Measurements from ENCODE around the gene BTN2A1. TPM values are rescaled to one million over a fixed set of nuclear protein-coding genes. Genes with fewer than 3 reads are reported as not detected.

Gene BTN2A1
- total RNA-seq, 4 donors from 2014 or later = 15.3 to 35.8 (median 20.7) TPM

DNA sequence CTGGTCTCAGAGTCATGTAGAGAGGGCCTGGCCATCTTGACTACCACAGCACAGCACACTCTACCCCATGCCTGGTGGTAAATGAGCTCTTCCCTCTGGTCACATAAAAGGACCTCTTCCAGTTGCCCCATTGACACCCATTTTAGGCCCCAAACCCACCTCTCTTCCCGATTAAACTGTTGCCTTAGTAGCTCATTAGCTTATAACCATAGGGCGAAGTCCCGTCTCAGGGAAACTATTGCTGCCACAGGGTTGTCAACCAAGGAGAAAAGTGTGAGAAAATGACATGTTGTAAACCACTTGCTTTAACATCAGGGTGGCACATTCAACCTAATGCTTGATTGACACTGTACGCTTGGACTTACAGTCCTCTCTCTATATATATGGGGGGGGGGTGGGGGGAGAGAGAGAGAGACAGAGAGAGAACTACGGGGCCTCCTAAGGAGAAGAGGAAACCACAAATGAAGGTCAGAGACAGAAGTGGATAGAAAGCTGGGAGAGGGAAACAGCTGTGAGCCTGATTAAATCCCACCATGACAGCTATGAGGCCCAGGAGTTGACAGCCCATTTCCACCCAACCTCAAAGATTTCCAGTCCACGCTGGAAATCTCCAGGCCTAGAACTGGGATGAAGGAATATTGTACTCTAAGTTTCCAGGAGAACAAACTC is 27.5 kb downstream of the BTN2A1 start:
- 84% methylated on average over 6 of the region's 6 CpGs; no CpG with 5 or more reads in 1 of the 2 donors for WGBS, 2 donors (ENCODE audit: low coverage in 1 of 2)
- Histone ChIP-seq H3K27ac (no peak overlapping the region), H3K36me3 (no peaks in the 10 kb centered on the region), H3K4me1 (no peaks in the 10 kb centered on the region), H3K4me3 (no peak overlapping the region), H3K27me3 (no peaks in the 10 kb centered on the region), H3K9me3 (no peaks in the 10 kb centered on the region)
- intact Hi-C loops (cut with DNase I; ENCODE audit: low total_unique reads) = no loop called here
- TF ChIP-seq POLR2A (IDR thresholded peaks at IDR 0.05) = no peak
- TF ChIP-seq EP300 (IDR thresholded peaks at IDR 0.05; ENCODE audit: low read depth) = no peak
- TF ChIP-seq POLR2AphosphoS5 (IDR thresholded peaks at IDR 0.05) = no peak
- TF ChIP-seq, protein P1, sequence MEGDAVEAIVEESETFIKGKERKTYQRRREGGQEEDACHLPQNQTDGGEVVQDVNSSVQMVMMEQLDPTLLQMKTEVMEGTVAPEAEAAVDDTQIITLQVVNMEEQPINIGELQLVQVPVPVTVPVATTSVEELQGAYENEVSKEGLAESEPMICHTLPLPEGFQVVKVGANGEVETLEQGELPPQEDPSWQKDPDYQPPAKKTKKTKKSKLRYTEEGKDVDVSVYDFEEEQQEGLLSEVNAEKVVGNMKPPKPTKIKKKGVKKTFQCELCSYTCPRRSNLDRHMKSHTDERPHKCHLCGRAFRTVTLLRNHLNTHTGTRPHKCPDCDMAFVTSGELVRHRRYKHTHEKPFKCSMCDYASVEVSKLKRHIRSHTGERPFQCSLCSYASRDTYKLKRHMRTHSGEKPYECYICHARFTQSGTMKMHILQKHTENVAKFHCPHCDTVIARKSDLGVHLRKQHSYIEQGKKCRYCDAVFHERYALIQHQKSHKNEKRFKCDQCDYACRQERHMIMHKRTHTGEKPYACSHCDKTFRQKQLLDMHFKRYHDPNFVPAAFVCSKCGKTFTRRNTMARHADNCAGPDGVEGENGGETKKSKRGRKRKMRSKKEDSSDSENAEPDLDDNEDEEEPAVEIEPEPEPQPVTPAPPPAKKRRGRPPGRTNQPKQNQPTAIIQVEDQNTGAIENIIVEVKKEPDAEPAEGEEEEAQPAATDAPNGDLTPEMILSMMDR (IDR thresholded peaks at IDR 0.05) = no peak
- no peak for DNase-seq
- in situ Hi-C loops (cut with MboI; ENCODE audit: low pct_ligation_motif_present in 1 of 4, low pct_unique_long_range_greater_than_20kb in 1 of 4, low sequenced_read_pairs in 3 of 4) = no loop called here

DNA sequence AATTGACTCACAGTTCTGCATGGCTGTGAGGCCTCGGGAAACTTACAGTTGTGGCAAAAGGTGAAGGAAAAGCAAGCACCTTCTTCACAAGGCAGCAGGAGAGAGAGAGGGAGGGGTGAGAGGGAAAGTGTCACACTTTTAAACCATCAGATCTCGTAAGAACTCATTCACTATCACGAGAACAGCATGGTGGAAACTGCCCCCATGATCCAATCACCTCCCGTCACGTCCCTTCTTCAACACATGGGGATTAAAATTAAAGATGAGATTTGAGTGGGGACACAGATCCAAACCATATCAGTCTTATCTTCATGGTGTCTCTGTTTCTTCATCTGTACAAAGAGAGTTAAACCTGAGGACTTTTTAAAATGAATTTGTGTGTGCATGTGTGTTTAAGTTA is 28.6 kb downstream of the BTN2A1 start:
- no peaks in the 10 kb centered on the region for H3K36me3 ChIP-seq
- H3K27ac ChIP-seq = no peak overlapping the region
- TF ChIP-seq POLR2A (IDR thresholded peaks at IDR 0.05) (no peak), POLR2AphosphoS5 (IDR thresholded peaks at IDR 0.05) (no peak), EP300 (IDR thresholded peaks at IDR 0.05; ENCODE audit: low read depth) (no peak)
- TF ChIP-seq, protein P1 (IDR thresholded peaks at IDR 0.05) = no peak
- H3K4me3 ChIP-seq = no peak overlapping the region
- intact Hi-C loops (cut with DNase I; ENCODE audit: low total_unique reads) = no loop called here
- no peaks in the 10 kb centered on the region for H3K27me3 ChIP-seq
- H3K9me3 ChIP-seq = no peaks in the 10 kb centered on the region
- WGBS, 2 donors (ENCODE audit: low coverage in 1 of 2) = 88 to 93% methylated on average over 5 of the region's 5 CpGs
- DNase-seq = no peak
- no peaks in the 10 kb centered on the region for H3K4me1 ChIP-seq
- in situ Hi-C loops (cut with MboI; ENCODE audit: low pct_ligation_motif_present in 1 of 4, low pct_unique_long_range_greater_than_20kb in 1 of 4, low sequenced_read_pairs in 3 of 4) = no loop called here

GRCh38 chr6:26487466-26487865 is 29.7 kb downstream of the BTN2A1 start:
- TF ChIP-seq POLR2A (IDR thresholded peaks at IDR 0.05) (no peak), POLR2AphosphoS5 (IDR thresholded peaks at IDR 0.05) (no peak), EP300 (IDR thresholded peaks at IDR 0.05; ENCODE audit: low read depth) (no peak)
- TF ChIP-seq, protein P1 (IDR thresholded peaks at IDR 0.05) = no peak
- intact Hi-C loops (cut with DNase I; ENCODE audit: low total_unique reads) (no loop called here), in situ Hi-C loops (cut with MboI; ENCODE audit: low pct_ligation_motif_present in 1 of 4, low pct_unique_long_range_greater_than_20kb in 1 of 4, low sequenced_read_pairs in 3 of 4) (no loop called here)
- DNase-seq = no peak
- 86 to 92% methylated on average over 1 of the region's 1 CpG for WGBS, 2 donors (ENCODE audit: low coverage in 1 of 2)
- Histone ChIP-seq H3K36me3 (no peaks in the 10 kb centered on the region), H3K27me3 (no peaks in the 10 kb centered on the region), H3K27ac (no peak overlapping the region), H3K4me1 (no peaks in the 10 kb centered on the region), H3K4me3 (no peak overlapping the region), H3K9me3 (no peaks in the 10 kb centered on the region)

GRCh38 chr6:26489996-26490964 is 32.5 kb downstream of the BTN2A1 start:
- H3K27me3 ChIP-seq = no peaks in the 10 kb centered on the region
- DNase-seq = no peak
- no peak overlapping the region for H3K4me3 ChIP-seq
- in situ Hi-C loops (cut with MboI; ENCODE audit: low pct_ligation_motif_present in 1 of 4, low pct_unique_long_range_greater_than_20kb in 1 of 4, low sequenced_read_pairs in 3 of 4) (no loop called here), intact Hi-C loops (cut with DNase I; ENCODE audit: low total_unique reads) (no loop called here)
- H3K27ac ChIP-seq = no peak overlapping the region
- no peaks in the 10 kb centered on the region for H3K9me3 ChIP-seq
- TF ChIP-seq POLR2A (IDR thresholded peaks at IDR 0.05) = no peak
- TF ChIP-seq POLR2AphosphoS5 (IDR thresholded peaks at IDR 0.05) = no peak
- TF ChIP-seq EP300 (IDR thresholded peaks at IDR 0.05; ENCODE audit: low read depth) = no peak
- TF ChIP-seq, protein P1 (IDR thresholded peaks at IDR 0.05) = no peak
- H3K4me1 ChIP-seq = no peaks in the 10 kb centered on the region
- 63 to 65% methylated on average over 6 to 8 of the region's 8 CpGs for WGBS, 2 donors (ENCODE audit: low coverage in 1 of 2)
- H3K36me3 ChIP-seq = no peaks in the 10 kb centered on the region

All from transverse colon (tissue), 4 donors.